Peyer's patch (tissue), 4 donors: ENCODE data around the gene CAPNS2. TPM values are rescaled to one million over a fixed set of nuclear protein-coding genes. Genes with fewer than 3 reads are reported as not detected.

Source experiments
- DNase-seq, 3 donors: peaks; one replicate each; pipeline ENCODE4 v3.0.0-alpha.2; 2017 to 2019
- H3K27ac ChIP-seq, 4 donors: fragments of 200-600 bp; sonication (generic); one replicate each; pipeline ENCODE4 v1.5.1; 2016 to 2019
- H3K27me3 ChIP-seq, 2 donors: fragments of 200-600 bp; sonication (generic); one replicate each; pipeline ENCODE4 v1.5.1; 2019
- H3K36me3 ChIP-seq, 3 donors: fragments of 200-600 bp; sonication (generic); one replicate each; pipeline ENCODE4 v1.5.1; 2016 to 2019
- H3K4me1 ChIP-seq, 4 donors: fragments of 200-600 bp; sonication (generic); one replicate each; pipeline ENCODE4 v1.5.1; 2016 to 2019
- H3K4me3 ChIP-seq, 4 donors: fragments of 200-600 bp; sonication (generic); 1 replicate in 3 of 4; 2 replicates in 1 of 4; pipeline ENCODE4 v1.5.1; 2016 to 2019; ENCODE audit warnings: mild to moderate bottlenecking in 1 of 4
- H3K9me3 ChIP-seq, 4 donors: fragments of 200-600 bp; sonication (generic); one replicate each; pipeline ENCODE4 v1.5.1; 2016 to 2019; ENCODE audit warnings: mild to moderate bottlenecking in 1 of 4
- POLR2A ChIP-seq, 2 donors: fragments of 450-650 bp; IDR thresholded peaks; one replicate each; pipeline ENCODE4 v1.5.1; 2017; ENCODE audit warnings: antibody characterized with exemption in 2 of 2, mild to moderate bottlenecking in 2 of 2, moderate library complexity in 2 of 2
- total RNA-seq, 4 donors: library from RNA; depleted of rRNA; stranded (reverse); fragments of >200 nt; gene quantifications; one replicate each; pipeline ENCODE4 v1.1.0, GENCODE V29; 2016
- TF ChIP-seq, protein P1 (sequence below), 6 experiments: fragments of 450-650 bp in 4 of 6; fragments of 200-600 bp in 2 of 6; sonication (generic) in 1 of 6; IDR thresholded peaks; one replicate each; pipeline ENCODE4 v1.5.1; 2017 to 2019; ENCODE audit warnings: antibody characterized with exemption in 6 of 6, mild to moderate bottlenecking in 3 of 6, moderate library complexity in 1 of 6

CAPNS2 gene
- 1 to 10 TPM in 3 of 4 donors, not detected in 1; 1.3 to 5.8 (median 2.3) TPM for total RNA-seq

DNA sequence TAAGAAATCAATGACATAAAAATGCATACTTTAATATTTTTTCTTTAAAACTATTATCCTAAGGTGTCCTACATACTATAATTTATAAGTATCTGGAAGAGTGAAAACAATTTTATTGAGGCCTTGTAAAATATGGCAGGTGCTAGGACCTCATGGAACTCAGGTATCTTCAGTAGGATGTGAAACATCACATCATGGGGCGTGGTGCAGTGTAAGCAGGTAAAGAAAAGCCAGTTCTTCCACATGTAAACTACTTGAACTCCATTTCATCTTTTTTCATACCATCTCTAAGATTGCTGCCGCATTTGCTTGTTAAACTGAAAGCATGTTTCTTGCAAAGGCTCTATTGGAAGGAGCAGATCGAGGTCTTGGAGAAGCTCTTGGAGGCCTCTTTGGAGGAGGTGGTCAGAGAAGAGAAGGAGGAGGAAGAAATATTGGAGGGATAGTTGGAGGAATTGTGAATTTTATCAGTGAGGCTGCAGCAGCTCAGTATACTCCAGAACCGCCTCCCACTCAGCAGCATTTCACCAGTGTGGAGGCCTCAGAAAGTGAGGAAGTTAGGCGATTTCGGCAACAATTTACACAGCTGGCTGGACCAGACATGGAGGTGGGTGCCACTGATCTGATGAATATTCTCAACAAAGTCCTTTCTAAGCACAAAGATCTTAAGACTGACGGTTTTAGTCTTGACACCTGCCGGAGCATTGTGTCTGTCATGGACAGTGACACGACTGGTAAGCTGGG is at the start of gene CAPNS2:
CAPNS2 (plus strand) TSS at position 253 of the 744 bp plus-strand sequence; CDS start at position 326, 73 bp downstream.
- Histone ChIP-seq H3K27me3 (no peaks in the 10 kb centered on the region), H3K27ac (no peak within 1 kb of the TSS), H3K4me1 (peaks cover 0 to 5% (median 0%) of the 10 kb centered on the region in 4 donors), H3K4me3 (no peak within 1 kb of the TSS), H3K9me3 (no peaks in the 10 kb centered on the region), H3K36me3 (no peaks in the 10 kb centered on the region)
- DNase-seq: no peak
- TF ChIP-seq POLR2A (IDR thresholded peaks at IDR 0.05): no peak
- TF ChIP-seq, protein P1, sequence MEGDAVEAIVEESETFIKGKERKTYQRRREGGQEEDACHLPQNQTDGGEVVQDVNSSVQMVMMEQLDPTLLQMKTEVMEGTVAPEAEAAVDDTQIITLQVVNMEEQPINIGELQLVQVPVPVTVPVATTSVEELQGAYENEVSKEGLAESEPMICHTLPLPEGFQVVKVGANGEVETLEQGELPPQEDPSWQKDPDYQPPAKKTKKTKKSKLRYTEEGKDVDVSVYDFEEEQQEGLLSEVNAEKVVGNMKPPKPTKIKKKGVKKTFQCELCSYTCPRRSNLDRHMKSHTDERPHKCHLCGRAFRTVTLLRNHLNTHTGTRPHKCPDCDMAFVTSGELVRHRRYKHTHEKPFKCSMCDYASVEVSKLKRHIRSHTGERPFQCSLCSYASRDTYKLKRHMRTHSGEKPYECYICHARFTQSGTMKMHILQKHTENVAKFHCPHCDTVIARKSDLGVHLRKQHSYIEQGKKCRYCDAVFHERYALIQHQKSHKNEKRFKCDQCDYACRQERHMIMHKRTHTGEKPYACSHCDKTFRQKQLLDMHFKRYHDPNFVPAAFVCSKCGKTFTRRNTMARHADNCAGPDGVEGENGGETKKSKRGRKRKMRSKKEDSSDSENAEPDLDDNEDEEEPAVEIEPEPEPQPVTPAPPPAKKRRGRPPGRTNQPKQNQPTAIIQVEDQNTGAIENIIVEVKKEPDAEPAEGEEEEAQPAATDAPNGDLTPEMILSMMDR (IDR thresholded peaks at IDR 0.05): no peak

DNA sequence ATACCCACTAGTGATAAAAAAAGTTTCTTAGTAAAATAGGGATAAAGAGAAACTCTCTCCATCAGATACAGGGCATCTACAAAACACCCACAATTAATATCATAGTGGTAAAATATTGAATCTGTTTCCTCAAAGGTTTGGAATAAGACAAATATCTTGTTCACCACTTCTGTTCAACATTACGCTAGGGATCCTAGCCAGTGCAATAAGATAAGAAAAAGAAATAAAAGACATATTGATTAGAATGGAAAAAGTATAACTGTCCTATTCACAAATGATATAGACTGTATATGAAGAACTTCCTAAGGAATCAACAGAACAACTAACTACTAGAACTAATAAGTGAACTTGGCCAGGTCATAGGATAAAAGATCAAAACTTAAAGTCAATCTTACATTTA is 44.7 kb upstream of the CAPNS2 start:
- H3K9me3 ChIP-seq: peaks cover 0 to 11% (median 0%) of the 10 kb centered on the region in 4 donors
- H3K4me1 ChIP-seq: no peaks in the 10 kb centered on the region
- H3K27me3 ChIP-seq: no peaks in the 10 kb centered on the region
- no peak for DNase-seq
- no peak for TF ChIP-seq POLR2A (IDR thresholded peaks at IDR 0.05)
- TF ChIP-seq, protein P1 (IDR thresholded peaks at IDR 0.05): no peak
- no peaks in the 10 kb centered on the region for H3K36me3 ChIP-seq
- H3K4me3 ChIP-seq: no peak overlapping the region
- no peak overlapping the region for H3K27ac ChIP-seq

DNA sequence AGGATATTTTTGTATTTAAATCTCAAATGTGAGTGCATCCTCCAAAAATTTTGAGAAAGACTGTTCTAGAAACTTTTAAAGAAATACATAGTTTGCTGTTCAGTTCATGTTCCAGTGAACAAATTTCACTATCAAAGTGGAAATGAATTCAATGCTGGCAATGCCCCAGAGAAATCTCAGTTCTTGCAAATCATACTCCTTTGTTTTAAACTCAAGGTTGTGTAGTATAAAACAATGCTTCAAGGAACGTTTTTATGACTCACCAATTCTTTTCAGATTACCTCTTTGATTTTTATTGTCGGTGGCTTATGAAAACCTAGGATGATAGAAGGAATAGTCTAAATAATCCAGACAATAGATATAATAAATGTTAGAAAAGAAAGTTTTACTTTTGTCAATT is 40.0 kb upstream of the CAPNS2 start:
- Histone ChIP-seq H3K4me3 (no peak overlapping the region), H3K36me3 (no peaks in the 10 kb centered on the region), H3K9me3 (peaks cover 0 to 11% (median 0%) of the 10 kb centered on the region in 4 donors), H3K27me3 (no peaks in the 10 kb centered on the region), H3K27ac (no peak overlapping the region), H3K4me1 (no peaks in the 10 kb centered on the region)
- TF ChIP-seq POLR2A (IDR thresholded peaks at IDR 0.05): no peak
- TF ChIP-seq, protein P1 (IDR thresholded peaks at IDR 0.05): no peak
- DNase-seq: no peak

DNA sequence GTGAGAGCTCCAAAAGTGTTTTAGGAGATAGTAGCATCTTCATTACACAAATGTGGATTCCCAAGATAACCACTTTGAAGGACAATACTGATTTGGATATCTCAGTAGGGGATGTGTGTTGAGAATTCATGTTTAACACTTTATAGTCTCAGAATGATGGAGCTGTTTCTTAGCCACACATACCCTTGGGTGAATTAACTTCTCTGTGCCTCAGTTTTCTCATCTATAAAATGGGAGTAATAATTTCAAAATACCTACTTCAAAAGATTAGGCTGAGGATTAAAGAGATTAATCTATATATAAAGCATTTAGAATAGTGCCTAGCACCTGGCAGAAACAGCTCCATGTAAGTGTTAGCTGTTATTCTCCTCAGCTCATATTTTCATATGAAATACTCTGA is 38.6 kb upstream of the CAPNS2 start:
- Histone ChIP-seq H3K27ac (no peak overlapping the region), H3K27me3 (no peaks in the 10 kb centered on the region), H3K4me1 (no peaks in the 10 kb centered on the region), H3K9me3 (no peaks in the 10 kb centered on the region), H3K4me3 (no peak overlapping the region), H3K36me3 (no peaks in the 10 kb centered on the region)
- TF ChIP-seq, protein P1 (IDR thresholded peaks at IDR 0.05): no peak
- no peak for TF ChIP-seq POLR2A (IDR thresholded peaks at IDR 0.05)
- DNase-seq: no peak

DNA sequence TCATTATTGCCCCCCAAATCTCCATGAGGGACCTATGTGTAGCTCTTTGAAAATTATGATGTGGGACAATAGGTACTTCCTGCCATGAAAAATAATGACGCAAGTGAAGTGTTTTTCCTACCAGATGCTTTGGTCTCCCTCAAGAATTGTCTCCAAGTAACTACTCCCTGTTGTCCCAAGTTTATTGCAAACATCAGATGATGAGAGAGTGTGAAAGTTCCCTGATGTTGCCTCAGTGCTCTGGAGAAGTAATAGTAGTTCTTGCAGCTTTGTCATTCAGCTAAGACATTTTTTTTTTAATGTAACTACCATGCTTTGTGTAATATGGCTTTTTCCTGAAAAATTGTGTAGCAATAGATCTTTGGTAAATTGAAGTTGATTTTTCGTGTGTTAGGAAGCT is 37.5 kb upstream of the CAPNS2 start:
- Histone ChIP-seq H3K9me3 (no peaks in the 10 kb centered on the region), H3K27ac (no peak overlapping the region), H3K27me3 (no peaks in the 10 kb centered on the region), H3K36me3 (no peaks in the 10 kb centered on the region), H3K4me3 (no peak overlapping the region), H3K4me1 (no peaks in the 10 kb centered on the region)
- DNase-seq: no peak
- TF ChIP-seq, protein P1 (IDR thresholded peaks at IDR 0.05): no peak
- TF ChIP-seq POLR2A (IDR thresholded peaks at IDR 0.05): no peak
